Measurements from ENCODE around the gene ULK2.
A peak's percentile ranks its signal among the peaks of the same experiment; 100 is the strongest.
"Not testable (repeated sequence)": the region's sequence is repeated elsewhere in the genome, so short reads cannot be mapped to it uniquely, and the experiment has no call there.

The ULK2 gene

GRCh38 chr17:19766421-19767270 is 101.1 kb downstream of the ULK2 start:
- peak; percentile 91 for DNase-seq (ENCODE audit: low spot score)

- DNase-seq (ENCODE audit: low spot score): no peak
These were observed 101.7 kb downstream of the ULK2 start for GRCh38 chr17:19766016-19766415.

- not testable (repeated sequence) for DNase-seq (ENCODE audit: low spot score)
These were observed 103.7 kb downstream of the ULK2 start for GRCh38 chr17:19763991-19764390.

GRCh38 chr17:19763416-19763815 is 104.3 kb downstream of the ULK2 start:
- no peak for DNase-seq (ENCODE audit: low spot score)

- peak; percentile 84 for DNase-seq (ENCODE audit: low spot score)
These were observed 105.2 kb downstream of the ULK2 start for GRCh38 chr17:19762515-19762961.

- no peak for DNase-seq (ENCODE audit: low spot score)
These were observed 107.0 kb downstream of the ULK2 start for GRCh38 chr17:19760746-19761145.

- DNase-seq (ENCODE audit: low spot score): no peak
These were observed 107.9 kb downstream of the ULK2 start for GRCh38 chr17:19759568-19760549.

GRCh38 chr17:19757536-19758180 is 110.1 kb downstream of the ULK2 start:
- DNase-seq (ENCODE audit: low spot score): no peak

GRCh38 chr17:19756546-19756945 is 111.2 kb downstream of the ULK2 start:
- DNase-seq (ENCODE audit: low spot score): no peak

- no peak for DNase-seq (ENCODE audit: low spot score)
These were observed 111.8 kb downstream of the ULK2 start for GRCh38 chr17:19755821-19756510.

- DNase-seq (ENCODE audit: low spot score): no peak
These were observed 112.3 kb downstream of the ULK2 start for GRCh38 chr17:19755392-19755791.

GRCh38 chr17:19753661-19754463 is 113.9 kb downstream of the ULK2 start:
- DNase-seq (ENCODE audit: low spot score): no peak

GRCh38 chr17:19753051-19753509 is 114.7 kb downstream of the ULK2 start:
- peak; percentile 97 for DNase-seq (ENCODE audit: low spot score)

GRCh38 chr17:19752216-19753050 is 115.3 kb downstream of the ULK2 start:
- no peak for DNase-seq (ENCODE audit: low spot score)

GRCh38 chr17:19750835-19751234 is 116.9 kb downstream of the ULK2 start:
- DNase-seq (ENCODE audit: low spot score): no peak

GRCh38 chr17:19750020-19750572 is 117.6 kb downstream of the ULK2 start:
- no peak for DNase-seq (ENCODE audit: low spot score)

GRCh38 chr17:19748807-19749193 is 118.9 kb downstream of the ULK2 start:
- DNase-seq (ENCODE audit: low spot score): no peak

- DNase-seq (ENCODE audit: low spot score): peak; percentile 53
These were observed 119.6 kb downstream of the ULK2 start, which contains the start of gene ALDH3A1 for GRCh38 chr17:19747829-19748806. ALDH3A1 (minus strand) TSS chr17:19748298; CDS start chr17:19745129, 3,169 bp downstream.

All from AG20443 (cell line).